HG02678 (cell line): ENCODE measurements around the gene RALGPS2.
"Not testable (repeated sequence)": the region's sequence is repeated elsewhere in the genome, so short reads cannot be mapped to it uniquely, and the experiment has no call there.

Experiments
- ATAC-seq: cut with Tn5 transposase; IDR thresholded peaks from one replicate; pipeline ENCODE4 v1.9.1; 2021; ENCODE audit warnings: mild to moderate bottlenecking, moderate library complexity; ENCODE audit not compliant: unreplicated experiment

Gene RALGPS2

GRCh38 chr1:178776553-178776952 lies 51.5 kb downstream of the RALGPS2 start:
- no peak for ATAC-seq

- no peak for ATAC-seq
Observed at GRCh38 chr1:178781533-178782330, 56.7 kb downstream of the RALGPS2 start.

- ATAC-seq = no peak
Observed at GRCh38 chr1:178784131-178784536, 59.1 kb downstream of the RALGPS2 start.

GRCh38 chr1:178792394-178792793 lies 67.3 kb downstream of the RALGPS2 start:
- no peak for ATAC-seq

- no peak for ATAC-seq
Observed at GRCh38 chr1:178796013-178796412, 71.0 kb downstream of the RALGPS2 start.

- no peak for ATAC-seq
Observed at GRCh38 chr1:178797590-178797989, 72.5 kb downstream of the RALGPS2 start.

GRCh38 chr1:178798232-178798861 lies 73.3 kb downstream of the RALGPS2 start:
- no peak for ATAC-seq

- ATAC-seq = no peak
Observed at GRCh38 chr1:178802873-178803272, 77.8 kb downstream of the RALGPS2 start.

- no peak for ATAC-seq
Observed at GRCh38 chr1:178806665-178807300, 81.7 kb downstream of the RALGPS2 start.

- ATAC-seq = no peak
Observed at GRCh38 chr1:178808529-178808928, 83.5 kb downstream of the RALGPS2 start.

- no peak for ATAC-seq
Observed at GRCh38 chr1:178810585-178810984, 85.5 kb downstream of the RALGPS2 start.

- ATAC-seq = no peak
Observed at GRCh38 chr1:178818416-178818815, 93.4 kb downstream of the RALGPS2 start.

GRCh38 chr1:178819123-178819522 lies 94.1 kb downstream of the RALGPS2 start:
- no peak for ATAC-seq

GRCh38 chr1:178821134-178821866 lies 96.3 kb downstream of the RALGPS2 start:
- ATAC-seq = no peak

- ATAC-seq = no peak
Observed at GRCh38 chr1:178825167-178825566, 100.1 kb downstream of the RALGPS2 start.

GRCh38 chr1:178844436-178844835 lies 119.4 kb downstream of the RALGPS2 start:
- ATAC-seq = no peak

- no peak for ATAC-seq
Observed at GRCh38 chr1:178846306-178846705, 121.3 kb downstream of the RALGPS2 start.

- no peak for ATAC-seq
Observed at GRCh38 chr1:178847396-178847849, 122.4 kb downstream of the RALGPS2 start.

- ATAC-seq = not testable (repeated sequence)
Observed at GRCh38 chr1:178847919-178848318, 122.9 kb downstream of the RALGPS2 start.

- no peak for ATAC-seq
Observed at GRCh38 chr1:178849918-178850317, 124.9 kb downstream of the RALGPS2 start.

- ATAC-seq = no peak
Observed at GRCh38 chr1:178857126-178857525, 132.1 kb downstream of the RALGPS2 start.
